K562 (cell line): ENCODE data around the gene THSD8. TPM values are rescaled to one million over a fixed set of nuclear protein-coding genes. Genes with fewer than 3 reads are reported as not detected.
A peak's percentile ranks its signal among the peaks of the same experiment; 100 is the strongest.

ENCODE experiments used
- CHD4 ChIP-seq: fragments of 200-600 bp; sonication (generic); IDR thresholded peaks from 3 replicates; pipeline ENCODE4 v1.6.1; 2012; ENCODE audit warnings: low read depth, mild to moderate bottlenecking, mixed read lengths, low read length, inconsistent platforms; ENCODE audit not compliant: insufficient read depth, insufficient replicate concordance, poor library complexity, severe bottlenecking
- COPS2 ChIP-seq: fragments of 450-650 bp; conservative IDR thresholded peaks from 2 replicates; pipeline ENCODE4 v1.6.1; 2016; ENCODE audit warnings: mild to moderate bottlenecking, moderate library complexity
- ETV6 ChIP-seq, 3 experiments: fragments of 150-350 bp in 1 of 3; sonication (generic) in 1 of 3; formaldehyde crosslinking in 1 of 3; IDR thresholded peaks; 2 replicates each; pipeline versions ENCODE4 v1.6.1 to v1.8.0; 2014 to 2022; ENCODE audit warnings: borderline replicate concordance in 2 of 3, low read depth in 2 of 3, antibody characterized with exemption in 1 of 3, low read length in 1 of 3, mild to moderate bottlenecking in 1 of 3, missing genetic modification reagents in 1 of 3
- GATAD2B ChIP-seq: fragments of 450-650 bp; IDR thresholded peaks from 2 replicates; pipeline ENCODE4 v1.6.1; 2017; ENCODE audit warnings: mild to moderate bottlenecking, borderline replicate concordance
- MED1 ChIP-seq: sonication (generic); formaldehyde crosslinking; IDR thresholded peaks from 2 replicates; pipeline ENCODE4 v1.8.1; 2023; ENCODE audit warnings: missing genetic modification reagents, borderline replicate concordance
- MXI1 ChIP-seq: IDR thresholded peaks from 2 replicates; pipeline ENCODE4 v1.6.1; 2011; ENCODE audit warnings: low read depth, mild to moderate bottlenecking, improper control_type of control experiment, low read length
- NR2C2 ChIP-seq, 2 experiments: fragments of 200-800 bp in 1 of 2; sonication (Bioruptor generic) in 1 of 2; sonication (generic) in 1 of 2; formaldehyde crosslinking in 1 of 2; IDR thresholded peaks; 2 replicates each; pipeline versions ENCODE4 v1.6.1 to v1.8.0; 2016 to 2022; ENCODE audit warnings: mild to moderate bottlenecking in 1 of 2, missing compliant biosample characterization in 1 of 2, missing genetic modification characterization in 1 of 2, missing genetic modification reagents in 1 of 2
- RUNX1 ChIP-seq: sonication (generic); IDR thresholded peaks from 2 replicates; pipeline ENCODE4 v1.6.1; 2016; ENCODE audit warnings: antibody characterized with exemption, low read depth
- SMARCA4 ChIP-seq: fragments of 450-650 bp; IDR thresholded peaks from 2 replicates; pipeline ENCODE4 v1.6.1; 2016
- TCF7 ChIP-seq: sonication (generic); IDR thresholded peaks from 2 replicates; pipeline ENCODE4 v1.6.1; 2016; ENCODE audit warnings: antibody characterized with exemption, borderline replicate concordance
- ZC3H8 ChIP-seq: fragments of 450-650 bp; IDR thresholded peaks from 2 replicates; pipeline ENCODE4 v1.6.1; 2017
- ZFP30 ChIP-seq: fragments of 250-450 bp; sonication (Bioruptor Pico); IDR thresholded peaks from 2 replicates; pipeline ENCODE4 v1.8.0; 2022; ENCODE audit warnings: moderate library complexity, mild to moderate bottlenecking, inconsistent platforms, borderline replicate concordance
- ZNF354B ChIP-seq: fragments of 250-450 bp; sonication (Bioruptor Pico); IDR thresholded peaks from 2 replicates; pipeline ENCODE4 v1.4.0; 2020
- ZNF668 ChIP-seq: fragments of 250-450 bp; sonication (Bioruptor Pico); IDR thresholded peaks from 2 replicates; pipeline ENCODE4 v1.8.0; 2022; ENCODE audit warnings: mild to moderate bottlenecking, inconsistent platforms
- polyA plus RNA-seq, 8 experiments: library from polyadenylated mRNA; depleted of rRNA in 4 of 8; stranded (reverse) in 5 of 8; unstranded in 3 of 8; fragments of >200 nt; fragmentation: Nextera tagmentation in 2 of 8; fragmentation: Illumina TruSeq in 1 of 8; extraction: Ambion mirVana in 2 of 8; extraction: Trizol in 1 of 8; gene quantifications; 2 replicates each; pipeline versions ENCODE4 v1.2.1 to v1.2.3, GENCODE V29; 2011 to 2014; ENCODE audit warnings: inconsistent platforms in 1 of 8, missing spikeins in 1 of 8
- total RNA-seq, 7 experiments: library from RNA; depleted of rRNA in 6 of 7; stranded (reverse); fragments of >200 nt in 6 of 7; fragmentation: Illumina TruSeq in 2 of 7; extraction: Trizol in 2 of 7; gene quantifications; 2 replicates each; pipeline versions ENCODE4 v1.2.1 to v1.2.3, GENCODE V29; 2011 to 2021; ENCODE audit warnings: low replicate concordance in 1 of 7
- TF ChIP-seq, protein P1 (sequence below): sonication (generic); formaldehyde crosslinking; IDR thresholded peaks from 2 replicates; pipeline ENCODE4 v1.8.1; 2023; ENCODE audit warnings: mild to moderate bottlenecking, missing genetic modification reagents
- TF ChIP-seq, protein P2 (sequence below): fragments of 250-450 bp; sonication (Bioruptor Pico); IDR thresholded peaks from 2 replicates; pipeline ENCODE4 v1.5.0; 2021; ENCODE audit warnings: mild to moderate bottlenecking, moderate library complexity
- TF ChIP-seq, protein P3 (sequence below): fragments of 200-400 bp; formaldehyde crosslinking; IDR thresholded peaks from 2 replicates; pipeline ENCODE4 v1.6.1; 2017; ENCODE audit warnings: mild to moderate bottlenecking, low read depth, low read length, moderate library complexity
- TF ChIP-seq, protein P4 (sequence below), 2 experiments: fragments of 450-650 bp in 1 of 2; sonication (generic) in 1 of 2; formaldehyde crosslinking; conservative IDR thresholded peaks; 2 replicates each; pipeline versions ENCODE4 v1.4.0 to v1.8.1; 2020 to 2022; ENCODE audit warnings: mild to moderate bottlenecking in 1 of 2, missing genetic modification reagents in 1 of 2

THSD8 gene
- total and polyA plus RNA-seq, 9 of the 15 experiments (the other 6 are each of a cell fraction or from before 2014, with no cell fraction given), result 8.4 to 42.4 (median 19.9) TPM; not detected in 2

DNA sequence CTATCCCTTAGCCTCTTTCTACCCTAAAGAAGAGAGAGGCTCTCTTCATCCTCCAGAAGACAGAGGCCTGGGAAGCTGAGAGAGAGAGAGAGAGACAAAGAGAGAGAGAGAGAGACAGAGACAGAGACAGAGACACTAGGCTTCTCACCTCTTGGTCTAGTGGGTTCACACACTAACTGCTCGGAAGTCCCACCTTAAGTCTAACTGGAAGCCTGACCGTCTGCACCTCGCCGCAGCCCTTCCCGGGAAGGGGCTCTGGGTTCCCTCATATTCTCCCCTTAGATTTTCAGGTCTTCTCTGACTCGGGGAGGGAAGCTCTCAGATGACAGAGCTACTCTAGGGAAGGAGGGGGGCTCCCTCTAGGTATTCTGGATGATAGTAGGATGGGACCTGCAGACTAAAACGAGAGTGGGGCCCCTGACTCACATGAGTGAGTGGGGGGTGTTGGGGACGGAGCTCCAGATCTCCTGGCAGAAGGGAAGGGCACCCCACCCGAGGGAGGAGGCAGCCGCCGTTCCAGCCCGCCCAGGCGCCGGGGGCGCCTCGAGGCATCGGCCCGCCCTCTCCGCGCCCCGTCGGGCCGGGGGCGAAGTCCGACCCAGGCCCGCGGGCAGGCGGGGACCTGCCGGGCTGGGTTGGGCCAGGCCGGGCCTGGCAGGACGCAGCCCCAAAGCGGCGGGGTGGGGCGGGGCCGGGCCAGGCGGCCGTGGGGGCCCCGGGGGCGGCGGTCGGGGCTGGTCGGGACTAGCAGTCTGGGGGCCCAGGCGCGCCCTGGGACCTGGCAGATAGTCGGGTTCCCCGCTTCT lies 12.6 kb upstream of the THSD8 start (continued):
- 0 out of 2 replicates have a peak, but pooled peaks have one; percentile 48 for TF ChIP-seq GATAD2B
- TF ChIP-seq MED1, result no peak
- peak; percentile 76 for TF ChIP-seq CHD4
- 0 out of 2 replicates have a peak, but pooled peaks have one; percentile 23 for TF ChIP-seq SMARCA4
- TF ChIP-seq ETV6 (IDR thresholded peaks at IDR 0.05; ENCODE audit: borderline replicate concordance in 1 of 2, low read depth in 2 of 2, low read length in 1 of 2), result no peak; a peak in 1 of 4 replicates
- TF ChIP-seq ETV6 (CRISPR knock-in tag; IDR thresholded peaks at IDR 0.05; ENCODE audit: borderline replicate concordance), result no peak
- TF ChIP-seq ZNF668, result no peak
- TF ChIP-seq, protein P1, sequence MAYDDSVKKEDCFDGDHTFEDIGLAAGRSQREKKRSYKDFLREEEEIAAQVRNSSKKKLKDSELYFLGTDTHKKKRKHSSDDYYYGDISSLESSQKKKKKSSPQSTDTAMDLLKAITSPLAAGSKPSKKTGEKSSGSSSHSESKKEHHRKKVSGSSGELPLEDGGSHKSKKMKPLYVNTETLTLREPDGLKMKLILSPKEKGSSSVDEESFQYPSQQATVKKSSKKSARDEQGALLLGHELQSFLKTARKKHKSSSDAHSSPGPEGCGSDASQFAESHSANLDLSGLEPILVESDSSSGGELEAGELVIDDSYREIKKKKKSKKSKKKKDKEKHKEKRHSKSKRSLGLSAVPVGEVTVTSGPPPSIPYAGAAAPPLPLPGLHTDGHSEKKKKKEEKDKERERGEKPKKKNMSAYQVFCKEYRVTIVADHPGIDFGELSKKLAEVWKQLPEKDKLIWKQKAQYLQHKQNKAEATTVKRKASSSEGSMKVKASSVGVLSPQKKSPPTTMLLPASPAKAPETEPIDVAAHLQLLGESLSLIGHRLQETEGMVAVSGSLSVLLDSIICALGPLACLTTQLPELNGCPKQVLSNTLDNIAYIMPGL, result no peak
- TF ChIP-seq, protein P2, sequence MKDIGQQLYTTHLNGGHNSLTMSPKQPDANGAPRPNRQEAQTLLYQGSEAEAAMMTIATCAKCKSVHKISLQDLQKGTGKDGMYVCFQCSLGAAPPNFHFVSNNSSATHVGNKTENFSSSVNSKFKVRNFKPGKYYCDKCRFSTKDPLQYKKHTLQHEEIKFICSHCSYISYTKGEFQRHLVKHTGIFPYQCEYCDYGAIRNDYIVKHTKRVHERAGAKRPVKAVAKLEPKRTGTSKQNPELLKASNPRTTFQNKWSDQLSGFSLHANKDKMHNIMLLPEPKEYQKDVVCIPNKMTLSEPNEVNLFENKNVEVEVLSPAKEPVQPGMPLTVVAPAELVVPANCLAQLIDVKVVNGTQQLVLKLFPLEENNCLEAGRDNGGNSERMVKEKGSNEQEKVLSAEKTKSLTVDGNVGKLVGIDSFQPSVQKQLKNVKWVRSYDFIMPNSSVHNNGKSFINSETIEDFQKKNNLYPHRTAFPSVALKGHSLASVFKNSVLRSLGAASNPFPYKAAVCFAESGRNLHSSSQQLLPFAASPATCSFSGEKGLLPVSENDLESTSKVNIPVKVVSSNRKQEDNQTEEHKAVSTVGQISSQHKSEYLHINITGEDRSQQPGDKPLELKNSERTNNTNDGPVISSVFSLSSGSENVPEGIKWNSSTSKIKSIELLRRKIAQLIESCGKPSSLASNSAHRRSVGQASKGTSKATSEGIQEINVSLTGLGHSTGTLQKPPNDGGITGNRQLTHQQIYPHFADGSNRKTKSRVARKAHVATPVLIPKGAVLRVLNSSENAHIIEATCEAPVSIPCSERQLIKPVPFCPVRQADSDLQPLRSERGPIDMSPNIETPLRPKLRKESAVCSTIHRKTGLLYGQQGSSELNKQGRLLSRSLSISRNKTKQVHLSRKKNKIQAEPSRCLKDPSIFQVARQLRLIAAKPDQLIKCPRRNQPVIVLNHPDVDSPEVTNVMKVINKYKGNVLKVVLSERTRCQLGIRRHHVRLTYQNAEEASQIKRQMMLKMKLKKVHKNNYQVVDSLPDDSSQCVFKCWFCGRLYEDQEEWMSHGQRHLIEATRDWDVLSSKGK, result no peak
- no peak for TF ChIP-seq ZFP30 (CRISPR knock-in tag)
- TF ChIP-seq, protein P3, sequence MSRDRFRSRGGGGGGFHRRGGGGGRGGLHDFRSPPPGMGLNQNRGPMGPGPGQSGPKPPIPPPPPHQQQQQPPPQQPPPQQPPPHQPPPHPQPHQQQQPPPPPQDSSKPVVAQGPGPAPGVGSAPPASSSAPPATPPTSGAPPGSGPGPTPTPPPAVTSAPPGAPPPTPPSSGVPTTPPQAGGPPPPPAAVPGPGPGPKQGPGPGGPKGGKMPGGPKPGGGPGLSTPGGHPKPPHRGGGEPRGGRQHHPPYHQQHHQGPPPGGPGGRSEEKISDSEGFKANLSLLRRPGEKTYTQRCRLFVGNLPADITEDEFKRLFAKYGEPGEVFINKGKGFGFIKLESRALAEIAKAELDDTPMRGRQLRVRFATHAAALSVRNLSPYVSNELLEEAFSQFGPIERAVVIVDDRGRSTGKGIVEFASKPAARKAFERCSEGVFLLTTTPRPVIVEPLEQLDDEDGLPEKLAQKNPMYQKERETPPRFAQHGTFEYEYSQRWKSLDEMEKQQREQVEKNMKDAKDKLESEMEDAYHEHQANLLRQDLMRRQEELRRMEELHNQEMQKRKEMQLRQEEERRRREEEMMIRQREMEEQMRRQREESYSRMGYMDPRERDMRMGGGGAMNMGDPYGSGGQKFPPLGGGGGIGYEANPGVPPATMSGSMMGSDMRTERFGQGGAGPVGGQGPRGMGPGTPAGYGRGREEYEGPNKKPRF, result no peak
- TF ChIP-seq ZC3H8, result no peak
- no peak for TF ChIP-seq NR2C2 (CRISPR knock-in tag; IDR thresholded peaks at IDR 0.05)
- peak; percentile 66; the same call in 1 of the 2 replicates for TF ChIP-seq NR2C2 (tag; IDR thresholded peaks at IDR 0.05)
- no peak for TF ChIP-seq MXI1
- TF ChIP-seq TCF7, result no peak; the same call in 1 of the 2 replicates
- no peak for TF ChIP-seq RUNX1
- TF ChIP-seq ZNF354B (CRISPR knock-in tag), result no peak
- TF ChIP-seq, protein P4, sequence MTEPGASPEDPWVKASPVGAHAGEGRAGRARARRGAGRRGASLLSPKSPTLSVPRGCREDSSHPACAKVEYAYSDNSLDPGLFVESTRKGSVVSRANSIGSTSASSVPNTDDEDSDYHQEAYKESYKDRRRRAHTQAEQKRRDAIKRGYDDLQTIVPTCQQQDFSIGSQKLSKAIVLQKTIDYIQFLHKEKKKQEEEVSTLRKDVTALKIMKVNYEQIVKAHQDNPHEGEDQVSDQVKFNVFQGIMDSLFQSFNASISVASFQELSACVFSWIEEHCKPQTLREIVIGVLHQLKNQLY (CRISPR knock-in tag; conservative IDR thresholded peaks at IDR 0.05), result no peak
- no peak for TF ChIP-seq COPS2
